ENCODE results near the gene C21orf58.

C21orf58 gene

GRCh38 chr21:46294647-46295176 is 29.0 kb downstream of the C21orf58 start:
- H3K4ac ChIP-seq (ENCODE audit: low read depth, low read length) = no peak overlapping the region
- no peak overlapping the region for H4K91ac ChIP-seq (ENCODE audit: low read depth, low read length)
- peaks cover 6% of the 10 kb centered on the region for H3K79me1 ChIP-seq (ENCODE audit: low read length)
- no peak overlapping the region for H3K4me2 ChIP-seq (ENCODE audit: low read length)
- peaks cover 12 to 19% of the 10 kb centered on the region in 2 experiments for H3K4me1 ChIP-seq (ENCODE audit: control insufficient read depth in 1 of 2, insufficient read depth in 2 of 2, low read length in 2 of 2)
- no peaks in the 10 kb centered on the region for H3K79me2 ChIP-seq (ENCODE audit: control insufficient read depth, insufficient read depth, low read length, poor library complexity)
- no peak overlapping the region for H3K14ac ChIP-seq (ENCODE audit: low read length)
- peaks cover 17 to 18% of the 10 kb centered on the region in 2 experiments for H3K36me3 ChIP-seq (ENCODE audit: control insufficient read depth in 1 of 2, insufficient read depth in 2 of 2, low read length in 2 of 2)
- no CpG with 5 or more reads among the region's 10 CpGs for WGBS (ENCODE audit: extremely low coverage, insufficient coverage, insufficient read length)
- H3K4me3 ChIP-seq (ENCODE audit: low read depth, low read length) = no peak overlapping the region
- H2AK5ac ChIP-seq (ENCODE audit: low read length) = peak overlapping the region; percentile 4
- no peak overlapping the region for H3K23ac ChIP-seq (ENCODE audit: low read length)
- no peak overlapping the region for H3K27ac ChIP-seq (ENCODE audit: low read depth, low read length)
- H3K9me3 ChIP-seq (ENCODE audit: insufficient read depth, low read depth, low read length) = peaks cover 8% of the 10 kb centered on the region
- peak in 1 of 2 donors; percentile 40 for DNase-seq
- H4K8ac ChIP-seq (ENCODE audit: low read depth, low read length) = peak overlapping the region; percentile 70
- peak overlapping the region; percentile 10 for H2AFZ ChIP-seq (ENCODE audit: insufficient read depth, low read length, poor library complexity)
- peak overlapping the region; percentile 29 for H3K18ac ChIP-seq (ENCODE audit: low read length)
- H2BK5ac ChIP-seq (ENCODE audit: low read depth, low read length, poor library complexity) = peak overlapping the region; percentile 35
- H3K9ac ChIP-seq (ENCODE audit: low read length) = no peak overlapping the region
- H3K27me3 ChIP-seq (ENCODE audit: insufficient read depth, low read length) = no peaks in the 10 kb centered on the region
- no peak overlapping the region for H2BK12ac ChIP-seq (ENCODE audit: low read length)
- no peak overlapping the region for H2BK120ac ChIP-seq (ENCODE audit: insufficient read depth, low read length, poor library complexity)
- peak overlapping the region; percentile 41 for H4K12ac ChIP-seq (ENCODE audit: low read depth, low read length)

GRCh38 chr21:46291561-46291960 is 32.1 kb downstream of the C21orf58 start:
- no peak overlapping the region for H3K9ac ChIP-seq (ENCODE audit: low read length)
- peaks cover 6% of the 10 kb centered on the region for H3K9me3 ChIP-seq (ENCODE audit: insufficient read depth, low read depth, low read length)
- H3K4me3 ChIP-seq (ENCODE audit: low read depth, low read length) = no peak overlapping the region
- no peaks in the 10 kb centered on the region for H3K27me3 ChIP-seq (ENCODE audit: insufficient read depth, low read length)
- no peaks in the 10 kb centered on the region for H3K79me1 ChIP-seq (ENCODE audit: low read length)
- no peak overlapping the region for H2BK12ac ChIP-seq (ENCODE audit: low read length)
- H4K91ac ChIP-seq (ENCODE audit: low read depth, low read length) = no peak overlapping the region
- H3K79me2 ChIP-seq (ENCODE audit: control insufficient read depth, insufficient read depth, low read length, poor library complexity) = no peaks in the 10 kb centered on the region
- H4K12ac ChIP-seq (ENCODE audit: low read depth, low read length) = no peak overlapping the region
- H3K18ac ChIP-seq (ENCODE audit: low read length) = no peak overlapping the region
- no peak overlapping the region for H2AFZ ChIP-seq (ENCODE audit: insufficient read depth, low read length, poor library complexity)
- no peak overlapping the region for H3K4ac ChIP-seq (ENCODE audit: low read depth, low read length)
- H3K4me2 ChIP-seq (ENCODE audit: low read length) = no peak overlapping the region
- WGBS (ENCODE audit: extremely low coverage, insufficient coverage, insufficient read length) = no CpG with 5 or more reads among the region's 2 CpGs
- no peak for DNase-seq
- H3K4me1 ChIP-seq (ENCODE audit: control insufficient read depth in 1 of 2, insufficient read depth in 2 of 2, low read length in 2 of 2) = peaks cover 6 to 9% of the 10 kb centered on the region in 2 experiments
- no peak overlapping the region for H2AK5ac ChIP-seq (ENCODE audit: low read length)
- H2BK5ac ChIP-seq (ENCODE audit: low read depth, low read length, poor library complexity) = no peak overlapping the region
- no peak overlapping the region for H3K14ac ChIP-seq (ENCODE audit: low read length)
- peaks cover 10 to 11% of the 10 kb centered on the region in 2 experiments for H3K36me3 ChIP-seq (ENCODE audit: control insufficient read depth in 1 of 2, insufficient read depth in 2 of 2, low read length in 2 of 2)
- no peak overlapping the region for H3K23ac ChIP-seq (ENCODE audit: low read length)
- H2BK120ac ChIP-seq (ENCODE audit: insufficient read depth, low read length, poor library complexity) = no peak overlapping the region
- no peak overlapping the region for H4K8ac ChIP-seq (ENCODE audit: low read depth, low read length)
- no peak overlapping the region for H3K27ac ChIP-seq (ENCODE audit: low read depth, low read length)

- WGBS (ENCODE audit: extremely low coverage, insufficient coverage, insufficient read length) = no CpG with 5 or more reads among the region's 6 CpGs
- H3K79me1 ChIP-seq (ENCODE audit: low read length) = peaks cover 8% of the 10 kb centered on the region
- no peak for DNase-seq
Observed at GRCh38 chr21:46289655-46290179, 34.0 kb downstream of the C21orf58 start.

DNA sequence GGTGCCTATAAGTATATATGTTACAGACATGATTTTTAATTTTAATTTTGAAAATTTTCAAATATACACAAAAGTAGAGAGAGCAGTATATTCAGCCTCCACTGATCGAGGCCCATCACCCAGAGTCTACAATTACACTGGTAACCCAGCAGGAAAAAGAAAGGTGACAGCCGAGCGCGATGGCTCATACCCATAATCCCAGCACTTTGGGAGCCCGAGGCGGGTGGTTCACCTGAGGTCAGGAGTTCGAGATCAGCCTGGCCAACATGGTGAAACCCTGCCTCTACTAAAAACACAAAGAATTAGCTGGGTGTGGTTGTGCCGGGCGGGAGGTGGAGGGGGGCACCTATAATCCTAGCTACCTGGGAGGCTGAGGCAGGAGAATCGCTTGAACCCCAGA is 36.1 kb downstream of the C21orf58 start:
- Histone ChIP-seq H3K23ac (ENCODE audit: low read length) (no peak overlapping the region), H4K12ac (ENCODE audit: low read depth, low read length) (no peak overlapping the region), H3K4me1 (ENCODE audit: control insufficient read depth in 1 of 2, insufficient read depth in 2 of 2, low read length in 2 of 2) (peaks cover 5 to 10% of the 10 kb centered on the region in 2 experiments), H2BK12ac (ENCODE audit: low read length) (no peak overlapping the region), H3K18ac (ENCODE audit: low read length) (no peak overlapping the region), H3K4me3 (ENCODE audit: low read depth, low read length) (no peak overlapping the region), H2AFZ (ENCODE audit: insufficient read depth, low read length, poor library complexity) (no peak overlapping the region), H4K8ac (ENCODE audit: low read depth, low read length) (no peak overlapping the region), H3K36me3 (ENCODE audit: control insufficient read depth in 1 of 2, insufficient read depth in 2 of 2, low read length in 2 of 2) (peaks cover 13 to 18% of the 10 kb centered on the region in 2 experiments), H4K91ac (ENCODE audit: low read depth, low read length) (no peak overlapping the region), H2AK5ac (ENCODE audit: low read length) (no peak overlapping the region), H3K4me2 (ENCODE audit: low read length) (no peak overlapping the region), H3K27me3 (ENCODE audit: insufficient read depth, low read length) (no peaks in the 10 kb centered on the region), H3K79me2 (ENCODE audit: control insufficient read depth, insufficient read depth, low read length, poor library complexity) (peaks cover 5% of the 10 kb centered on the region), H3K27ac (ENCODE audit: low read depth, low read length) (no peak overlapping the region), H3K4ac (ENCODE audit: low read depth, low read length) (peak overlapping the region; percentile 57), H3K14ac (ENCODE audit: low read length) (no peak overlapping the region), H2BK5ac (ENCODE audit: low read depth, low read length, poor library complexity) (no peak overlapping the region), H3K9me3 (ENCODE audit: insufficient read depth, low read depth, low read length) (peaks cover 6% of the 10 kb centered on the region), H3K79me1 (ENCODE audit: low read length) (peaks cover 8% of the 10 kb centered on the region), H2BK120ac (ENCODE audit: insufficient read depth, low read length, poor library complexity) (no peak overlapping the region), H3K9ac (ENCODE audit: low read length) (no peak overlapping the region)
- no CpG with 5 or more reads among the region's 10 CpGs for WGBS (ENCODE audit: extremely low coverage, insufficient coverage, insufficient read length)
- no peak for DNase-seq

More at GRCh38 chr21:46289655-46290179, 34.0 kb downstream of the C21orf58 start:
- H3K4me1 ChIP-seq (ENCODE audit: control insufficient read depth in 1 of 2, insufficient read depth in 2 of 2, low read length in 2 of 2) = peaks cover 4 to 5% of the 10 kb centered on the region in 2 experiments
- no peak overlapping the region for H2BK5ac ChIP-seq (ENCODE audit: low read depth, low read length, poor library complexity)
- no peak overlapping the region for H3K27ac ChIP-seq (ENCODE audit: low read depth, low read length)
- H3K9ac ChIP-seq (ENCODE audit: low read length) = peak overlapping the region; percentile 79
- no peaks in the 10 kb centered on the region for H3K27me3 ChIP-seq (ENCODE audit: insufficient read depth, low read length)
- H3K4me3 ChIP-seq (ENCODE audit: low read depth, low read length) = no peak overlapping the region
- peaks cover 6% of the 10 kb centered on the region for H3K9me3 ChIP-seq (ENCODE audit: insufficient read depth, low read depth, low read length)
- no peak overlapping the region for H4K91ac ChIP-seq (ENCODE audit: low read depth, low read length)
- H3K14ac ChIP-seq (ENCODE audit: low read length) = no peak overlapping the region
- H3K4ac ChIP-seq (ENCODE audit: low read depth, low read length) = no peak overlapping the region
- peaks cover 5% of the 10 kb centered on the region for H3K79me2 ChIP-seq (ENCODE audit: control insufficient read depth, insufficient read depth, low read length, poor library complexity)
- no peak overlapping the region for H3K18ac ChIP-seq (ENCODE audit: low read length)
- H4K8ac ChIP-seq (ENCODE audit: low read depth, low read length) = no peak overlapping the region
- no peak overlapping the region for H2AFZ ChIP-seq (ENCODE audit: insufficient read depth, low read length, poor library complexity)
- H2BK120ac ChIP-seq (ENCODE audit: insufficient read depth, low read length, poor library complexity) = no peak overlapping the region
- peaks cover 10 to 11% of the 10 kb centered on the region in 2 experiments for H3K36me3 ChIP-seq (ENCODE audit: control insufficient read depth in 1 of 2, insufficient read depth in 2 of 2, low read length in 2 of 2)
- no peak overlapping the region for H2BK12ac ChIP-seq (ENCODE audit: low read length)
- H3K4me2 ChIP-seq (ENCODE audit: low read length) = no peak overlapping the region
- no peak overlapping the region for H2AK5ac ChIP-seq (ENCODE audit: low read length)
- H4K12ac ChIP-seq (ENCODE audit: low read depth, low read length) = no peak overlapping the region
- H3K23ac ChIP-seq (ENCODE audit: low read length) = peak overlapping the region; percentile 38

All from trophoblast cell (in vitro differentiated cells and primary cell).